ENCODE data around the gene SLF1. TPM values are rescaled to one million over a fixed set of nuclear protein-coding genes. Genes with fewer than 3 reads are reported as not detected.

Gene SLF1
- total and polyA plus RNA-seq, 2 of the 8 experiments (the other 6 are each of a cell fraction or from before 2014, with no cell fraction given) = 4.8 to 15.7 TPM

DNA sequence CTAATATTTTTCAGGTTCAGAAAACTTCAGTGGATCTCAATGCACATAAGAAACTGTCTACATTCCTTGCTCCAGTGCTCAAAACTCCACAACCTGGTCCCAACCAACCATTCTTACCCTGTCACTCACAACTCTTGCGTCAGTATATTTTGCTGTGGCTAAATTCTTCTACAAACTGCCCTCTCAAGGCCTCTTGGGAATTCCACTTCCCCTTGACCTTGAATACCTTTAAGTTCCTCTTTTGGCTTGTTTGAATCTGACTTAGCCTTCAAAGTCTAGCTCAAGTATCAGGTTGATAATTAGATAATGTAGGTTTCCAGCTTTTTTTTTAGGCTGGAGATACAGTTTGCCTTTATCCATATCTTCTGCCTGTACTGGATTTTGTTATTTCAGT is 128.3 kb downstream of the SLF1 start:
- DNase-seq (ENCODE audit: low read depth in 1 of 2, low spot score in 2 of 2) (no peak), FAIRE-seq (no peak)
- no peak overlapping the region for H3K4me3 ChIP-seq (ENCODE audit: extremely low read depth in 1 of 4, insufficient read depth in 2 of 4, low read depth in 3 of 4, low read length in 4 of 4)
- no peaks in the 10 kb centered on the region for H3K23me2 ChIP-seq (ENCODE audit: low read depth, low read length)
- H3K27ac ChIP-seq (ENCODE audit: low read depth, low read length) = no peak overlapping the region
- H3K4me2 ChIP-seq (ENCODE audit: insufficient read depth in 1 of 2, low read depth in 2 of 2, low read length in 2 of 2) = no peak overlapping the region
- H3K9ac ChIP-seq (replicated peaks in 1 of 4; ENCODE audit: extremely low read depth in 1 of 4, low read depth in 3 of 4, low read length in 3 of 4) = no peak overlapping the region
- H2BK5ac ChIP-seq (ENCODE audit: low read depth, low read length) = no peak overlapping the region
- no peak overlapping the region for H2AK5ac ChIP-seq (ENCODE audit: low read depth, low read length)
- H2BK12ac ChIP-seq (ENCODE audit: low read depth, low read length) = no peak overlapping the region
- no peak overlapping the region for H2BK20ac ChIP-seq (ENCODE audit: low read length)
- H4K20me1 ChIP-seq (replicated peaks in 1 of 2; ENCODE audit: control insufficient read depth in 1 of 2, insufficient read depth in 2 of 2, low read length in 2 of 2) = no peaks in the 10 kb centered on the region
- no peak overlapping the region for H3K14ac ChIP-seq (ENCODE audit: insufficient read length)
- no peak overlapping the region for H3K4ac ChIP-seq (replicated peaks; ENCODE audit: insufficient read length, low read depth, low read length)
- H3K9me3 ChIP-seq (ENCODE audit: insufficient read depth in 2 of 2, low read depth in 1 of 2, low read length in 1 of 2) = no peaks in the 10 kb centered on the region
- H3K56ac ChIP-seq (replicated peaks; ENCODE audit: insufficient read length, low read depth, low read length) = no peak overlapping the region
- no peak for TF ChIP-seq CBX5 (IDR thresholded peaks at IDR 0.05; ENCODE audit: low read depth, low read length)
- TF ChIP-seq JUND (IDR thresholded peaks at IDR 0.05; ENCODE audit: low read length) = no peak
- no peak for TF ChIP-seq RNF2 (IDR thresholded peaks at IDR 0.05; ENCODE audit: borderline replicate concordance, low read depth, low read length, missing control alignments, poor library complexity, severe bottlenecking)
- TF ChIP-seq SIRT6 (IDR thresholded peaks at IDR 0.05; ENCODE audit: low read length) = no peak
- no peak for TF ChIP-seq FOSL1 (IDR thresholded peaks at IDR 0.05; ENCODE audit: insufficient read depth, low read depth, low read length)
- TF ChIP-seq HDAC2 (IDR thresholded peaks at IDR 0.05; ENCODE audit: borderline replicate concordance in 1 of 2, low read depth in 2 of 2, low read length in 2 of 2) = no peak
- TF ChIP-seq ATF3 (IDR thresholded peaks at IDR 0.05; ENCODE audit: insufficient read depth, low read depth, low read length) = no peak
- no peak for TF ChIP-seq GTF2F1 (IDR thresholded peaks at IDR 0.05; ENCODE audit: borderline replicate concordance, low read depth, low read length)
- no peak for TF ChIP-seq PHF8 (conservative IDR thresholded peaks at IDR 0.05; ENCODE audit: low read depth, low read length)
- no peak for TF ChIP-seq MAFK (IDR thresholded peaks at IDR 0.05; ENCODE audit: low read depth, low read length)
- TF ChIP-seq SP1 (IDR thresholded peaks at IDR 0.05; ENCODE audit: low read depth, low read length) = no peak
- no peaks in the 10 kb centered on the region for H3K79me2 ChIP-seq (ENCODE audit: control insufficient read depth in 1 of 2, insufficient read depth in 2 of 2, low read length in 2 of 2)
- no peak overlapping the region for H2BK120ac ChIP-seq (replicated peaks; ENCODE audit: low read depth, low read length)
- H3K18ac ChIP-seq (ENCODE audit: extremely low read depth, low read length) = no peak overlapping the region
- CTCF ChIA-PET (ENCODE audit: partially characterized antibody) = interaction anchor here (0.7 to 2.4 kb wide), 3 partner anchors 9 to 104 kb away, joined by 3 to 16 read pairs (median 3); no protein-coding TSS in a partner anchor
- H3K4me1 ChIP-seq (replicated peaks in 1 of 4; ENCODE audit: control insufficient read depth in 3 of 4, insufficient read depth in 4 of 4, low read length in 3 of 4) = peaks cover 0 to 3% (median 0%) of the 10 kb centered on the region in 4 experiments; a peak in 1 of 7 replicates
- no peaks in the 10 kb centered on the region for H3K27me3 ChIP-seq (replicated peaks in 1 of 4; ENCODE audit: control insufficient read depth in 3 of 4, extremely low read depth in 1 of 4, insufficient read depth in 3 of 4, low read length in 3 of 4)
- no peak overlapping the region for H2AFZ ChIP-seq (ENCODE audit: low read length)
- H3K36me3 ChIP-seq (ENCODE audit: control insufficient read depth in 2 of 4, insufficient read depth in 4 of 4, low read length in 3 of 4) = no peaks in the 10 kb centered on the region
- 100% methylated on average over 1 of the region's 1 CpG; no CpG with 5 or more reads in 1 of the 2 experiments for WGBS, 2 experiments (ENCODE audit: extremely low coverage in 1 of 2, insufficient coverage in 1 of 2, insufficient read length in 1 of 2, insufficient replicate concordance in 2 of 2, low coverage in 1 of 2, low lambda C conversion rate in 2 of 2, missing lambda C conversion rate in 1 of 2)
- H3K23ac ChIP-seq (ENCODE audit: insufficient read length) = no peak overlapping the region
- no peaks in the 10 kb centered on the region for H3K79me1 ChIP-seq (ENCODE audit: low read depth, low read length)
- no peak overlapping the region for H4K8ac ChIP-seq (ENCODE audit: extremely low read depth, insufficient read depth, low read length)
- no peak overlapping the region for H2BK15ac ChIP-seq (ENCODE audit: low read length)
- H4K91ac ChIP-seq (replicated peaks; ENCODE audit: insufficient read length, low read length) = no peak overlapping the region
- H4K5ac ChIP-seq (ENCODE audit: insufficient read length, low read depth, low read length) = no peak overlapping the region
- POLR2A ChIA-PET (ENCODE audit: partially characterized antibody) = no interaction called here
